Bronchial epithelial cell (primary cell): ENCODE data around the gene C12orf57. TPM values are rescaled to one million over a fixed set of nuclear protein-coding genes. Genes with fewer than 3 reads are reported as not detected.

Experiments used
- DNase-seq: peaks from one replicate; pipeline ENCODE4 v3.0.0-alpha.2; 2010; ENCODE audit warnings: low read depth
- FAIRE-seq: peaks from 2 replicates; lab custom pipeline; 2011; peaks lifted over from hg19 to GRCh38; lab: Jason Lieb, UNC
- H3K27me3 ChIP-seq: 2 replicates; pipeline ENCODE4 v1.5.1; 2011; ENCODE audit warnings: low read length; ENCODE audit not compliant: control insufficient read depth, insufficient read depth
- H3K36me3 ChIP-seq: 2 replicates; pipeline ENCODE4 v1.5.1; 2011; ENCODE audit warnings: low read length; ENCODE audit not compliant: control insufficient read depth, insufficient read depth
- H3K4me3 ChIP-seq: 2 replicates; pipeline ENCODE4 v1.5.1; 2011; ENCODE audit warnings: mild to moderate bottlenecking, low read depth, low read length, control low read depth
- CTCF ChIP-seq: IDR thresholded peaks from 2 replicates; pipeline ENCODE4 v1.5.1; 2011; ENCODE audit warnings: mild to moderate bottlenecking, moderate library complexity, low read length, control low read depth, inconsistent platforms; ENCODE audit not compliant: insufficient read depth, severe bottlenecking
- total RNA-seq: library from RNA; depleted of rRNA; stranded (reverse); fragments of >200 nt; gene quantifications from 2 replicates; pipeline ENCODE4 v1.2.1, GENCODE V29; 2014

C12orf57 gene
- total RNA-seq, 1 donor from 2014 or later = 161 TPM

- TF ChIP-seq CTCF = no peak
- no peak for FAIRE-seq
- Histone ChIP-seq H3K4me3 (no peak overlapping the region), H3K36me3 (peaks cover 8% of the 10 kb centered on the region), H3K27me3 (no peaks in the 10 kb centered on the region)
- no peak for DNase-seq
Observed at GRCh38 chr12:6957741-6958608, 14.2 kb downstream of the C12orf57 start.

- H3K4me3 ChIP-seq = no peak overlapping the region
- FAIRE-seq (no peak), DNase-seq (no peak)
Observed at GRCh38 chr12:6958609-6959057, 14.8 kb downstream of the C12orf57 start.

GRCh38 chr12:6959058-6959804 lies 15.4 kb downstream of the C12orf57 start:
- Histone ChIP-seq H3K27me3 (no peaks in the 10 kb centered on the region), H3K4me3 (no peak overlapping the region), H3K36me3 (peaks cover 10% of the 10 kb centered on the region)
- DNase-seq (no peak), FAIRE-seq (no peak)
- TF ChIP-seq CTCF = no peak

More at GRCh38 chr12:6958609-6959057, 14.8 kb downstream of the C12orf57 start:
- no peak for TF ChIP-seq CTCF
- Histone ChIP-seq H3K27me3 (no peaks in the 10 kb centered on the region), H3K36me3 (peaks cover 8% of the 10 kb centered on the region)

- H3K4me3 ChIP-seq = no peak overlapping the region
- FAIRE-seq (no peak), DNase-seq (no peak)
- no peak for TF ChIP-seq CTCF
- H3K27me3 ChIP-seq = no peaks in the 10 kb centered on the region
- H3K36me3 ChIP-seq = peaks cover 14% of the 10 kb centered on the region
Observed at GRCh38 chr12:6959805-6960592, 16.2 kb downstream of the C12orf57 start.

- Histone ChIP-seq H3K27me3 (no peaks in the 10 kb centered on the region), H3K4me3 (no peak overlapping the region), H3K36me3 (peaks cover 19% of the 10 kb centered on the region)
- DNase-seq (no peak), FAIRE-seq (no peak)
- no peak for TF ChIP-seq CTCF
Observed at GRCh38 chr12:6960593-6961277, 16.9 kb downstream of the C12orf57 start.
